ENCODE results near the gene ZNF654.
"Not testable (repeated sequence)": the region's sequence is repeated elsewhere in the genome, so short reads cannot be mapped to it uniquely, and the experiment has no call there.

- TF ChIP-seq POLR2AphosphoS5, CTCF (IDR thresholded peaks at IDR 0.05): not testable (repeated sequence)
These were observed 123.3 kb downstream of the ZNF654 start for GRCh38 chr3:88182165-88182918.

Data from suprapubic skin (tissue), 3 donors.